ENCODE measurements around the gene TIPIN.
A peak's percentile ranks its signal among the peaks of the same experiment; 100 is the strongest.
"Not testable (repeated sequence)": the region's sequence is repeated elsewhere in the genome, so short reads cannot be mapped to it uniquely, and the experiment has no call there.

Gene TIPIN

GRCh38 chr15:66386204-66387123 lies 30.0 kb upstream of the TIPIN start, which contains the start of gene MAP2K1:
Gene MAP2K1, plus strand, starts transcription at chr15:66386912. Its CDS starts 436 bp downstream, at chr15:66387348.
- DNase-seq (ENCODE audit: low spot score): peak; percentile 97

- DNase-seq (ENCODE audit: low spot score): not testable (repeated sequence)
Observed at GRCh38 chr15:66381376-66381775, 24.9 kb upstream of the TIPIN start.

GRCh38 chr15:66378814-66379430 lies 22.4 kb upstream of the TIPIN start:
- no peak for DNase-seq (ENCODE audit: low spot score)

DNA sequence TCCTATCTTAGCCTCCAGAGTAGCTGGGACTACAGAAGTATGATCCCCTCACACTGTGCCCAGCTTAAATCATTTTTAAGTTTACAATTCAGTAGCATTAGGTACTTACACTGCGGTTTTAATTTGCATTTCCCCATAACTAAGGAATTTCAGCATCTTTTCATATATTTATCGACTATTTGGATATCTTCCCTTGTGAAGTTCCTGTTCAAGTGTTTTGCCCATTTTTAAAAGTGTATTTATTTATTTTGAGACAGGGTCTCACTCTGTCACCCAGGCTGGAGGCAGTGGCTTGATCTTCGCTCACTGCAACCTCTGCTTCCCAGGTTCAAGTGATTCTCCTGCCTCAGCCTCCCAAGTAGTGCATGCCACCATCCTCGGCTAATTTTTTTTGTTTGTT lies 17.7 kb upstream of the TIPIN start:
- no peak for DNase-seq (ENCODE audit: low spot score)

DNA sequence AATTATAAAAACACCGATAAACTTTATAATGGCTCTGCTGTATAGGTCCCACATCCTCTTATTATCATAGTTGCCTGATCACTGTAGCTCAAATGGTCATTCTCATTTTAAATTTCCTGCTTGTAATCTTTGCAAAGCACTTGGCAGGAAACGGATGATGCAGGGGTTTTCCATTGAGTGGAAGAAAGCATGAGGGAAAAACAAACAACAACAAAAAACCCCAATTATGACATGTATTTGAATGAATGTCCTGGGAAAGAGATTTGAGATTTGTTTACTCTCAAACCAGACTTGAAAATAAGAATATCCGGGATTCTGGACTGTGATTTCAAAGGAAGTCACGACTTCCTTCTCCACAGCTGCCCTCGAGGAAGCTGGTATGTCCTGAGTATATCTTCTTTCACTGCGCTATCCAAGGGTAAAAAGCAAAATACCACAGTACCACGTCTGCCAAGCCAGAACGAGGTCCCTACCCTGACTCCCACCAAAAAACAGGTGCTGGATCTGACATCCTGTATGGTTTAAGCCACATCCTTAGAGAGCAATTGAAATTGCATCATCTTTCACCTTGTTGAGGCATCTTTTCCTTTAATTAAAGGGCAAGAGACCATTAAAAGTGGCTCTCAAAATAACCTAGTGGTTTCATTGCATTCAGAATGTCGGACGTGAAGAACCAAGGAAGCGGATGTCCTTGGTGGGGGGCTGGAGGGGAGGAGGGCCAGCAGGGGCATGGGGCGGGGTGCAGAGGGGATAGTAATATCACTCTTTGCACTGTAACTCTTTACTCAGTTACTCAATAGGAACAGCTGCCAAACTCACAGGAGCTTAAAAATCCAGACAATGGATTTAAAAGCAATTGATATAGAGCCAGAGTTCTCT lies 13.5 kb upstream of the TIPIN start:
- peak; percentile 35 for DNase-seq (ENCODE audit: low spot score)

DNA sequence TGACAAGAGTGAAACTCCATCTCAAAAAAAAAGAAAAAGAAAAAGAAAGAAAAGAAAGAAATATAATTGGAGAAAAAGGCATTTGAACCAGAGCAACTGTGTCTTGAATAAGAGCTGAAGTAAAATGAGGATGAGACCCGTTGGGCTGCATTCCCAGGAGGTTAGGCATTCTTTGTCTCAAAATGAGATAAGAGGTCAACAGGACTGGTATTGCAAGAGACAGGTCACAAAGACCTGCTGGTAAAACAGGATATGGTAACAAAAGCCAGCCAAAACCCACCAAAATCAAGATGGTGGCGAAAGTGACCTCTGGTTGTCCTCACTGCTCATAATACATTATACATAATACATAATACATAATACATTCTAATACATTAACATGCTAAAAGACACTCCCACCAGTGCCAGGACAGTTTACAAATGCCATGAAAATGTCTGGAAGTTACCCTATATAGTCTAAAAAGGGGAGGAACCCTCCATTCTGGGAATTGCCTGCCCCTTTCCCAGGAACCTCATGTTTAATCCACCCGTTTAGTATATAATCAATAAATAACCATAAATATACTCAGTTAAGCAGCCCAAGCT lies 8.6 kb upstream of the TIPIN start:
- DNase-seq (ENCODE audit: low spot score): peak; percentile 15

GRCh38 chr15:66362776-66363175 lies 6.3 kb upstream of the TIPIN start:
- DNase-seq (ENCODE audit: low spot score): no peak

- not testable (repeated sequence) for DNase-seq (ENCODE audit: low spot score)
Observed at GRCh38 chr15:66361745-66362460, 5.4 kb upstream of the TIPIN start.

GRCh38 chr15:66359740-66360139 lies 3.3 kb upstream of the TIPIN start:
- no peak for DNase-seq (ENCODE audit: low spot score)

DNA sequence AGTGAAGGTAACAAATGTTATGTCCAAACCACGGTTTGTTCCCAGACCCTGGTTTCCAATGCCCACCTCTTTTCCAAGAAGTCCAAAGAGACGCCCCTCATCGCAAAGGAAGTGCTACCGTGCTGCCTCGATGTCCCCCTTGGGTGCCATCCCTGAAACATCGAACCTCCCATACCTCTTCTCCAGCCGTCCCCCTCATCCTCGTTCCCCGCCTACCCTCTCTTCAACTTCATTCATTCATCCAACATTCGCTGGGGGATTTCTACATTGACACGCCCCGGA lies 467 bp downstream of the TIPIN start:
- no peak for DNase-seq (ENCODE audit: low spot score)

GRCh38 chr15:66348530-66348929 lies 8.0 kb downstream of the TIPIN start:
- not testable (repeated sequence) for DNase-seq (ENCODE audit: low spot score)

DNA sequence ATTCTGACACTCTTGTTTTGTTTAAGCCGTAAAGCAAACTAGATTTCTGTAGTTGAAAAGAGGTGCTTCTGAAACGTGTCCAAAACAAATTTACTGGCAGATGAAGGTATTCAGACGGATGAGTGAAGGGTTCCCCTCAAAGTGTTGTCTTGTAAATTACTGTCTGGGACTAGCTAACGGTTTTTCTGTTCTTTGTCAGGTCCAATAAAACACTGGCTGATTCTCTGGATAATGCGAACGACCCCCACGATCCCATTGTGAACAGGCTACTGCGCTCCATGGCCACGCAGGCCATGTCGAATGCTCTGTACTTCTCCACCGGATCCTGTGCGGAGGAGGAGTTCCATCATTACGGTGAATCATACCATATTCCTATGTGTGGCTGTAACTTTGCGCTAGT lies 27.7 kb downstream of the TIPIN start:
- no peak for DNase-seq (ENCODE audit: low spot score)

- no peak for DNase-seq (ENCODE audit: low spot score)
Observed at GRCh38 chr15:66327736-66328135, 28.7 kb downstream of the TIPIN start.

GRCh38 chr15:66326051-66326450 lies 30.4 kb downstream of the TIPIN start:
- DNase-seq (ENCODE audit: low spot score): no peak

GRCh38 chr15:66323312-66323928 lies 33.1 kb downstream of the TIPIN start:
- no peak for DNase-seq (ENCODE audit: low spot score)

DNA sequence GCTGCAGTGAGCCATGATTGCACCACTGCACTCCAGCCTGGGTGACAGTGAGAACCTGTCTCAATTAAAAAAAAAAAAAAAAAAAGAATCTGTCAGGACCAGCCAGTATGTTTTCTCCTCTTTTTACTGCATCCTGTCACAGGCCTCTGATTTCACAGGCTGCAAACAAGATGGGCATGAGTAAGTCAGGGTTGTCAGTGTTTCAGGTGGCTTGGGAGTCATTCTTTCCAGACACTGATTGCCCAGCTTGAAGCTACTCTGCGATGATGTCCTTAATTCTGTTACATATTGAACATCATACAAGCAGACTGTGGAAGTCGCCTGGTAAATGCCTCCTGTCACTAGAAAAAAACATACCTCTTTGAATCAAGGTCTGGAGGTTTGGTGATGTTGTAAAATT lies 44.3 kb downstream of the TIPIN start:
- DNase-seq (ENCODE audit: low spot score): no peak

DNA sequence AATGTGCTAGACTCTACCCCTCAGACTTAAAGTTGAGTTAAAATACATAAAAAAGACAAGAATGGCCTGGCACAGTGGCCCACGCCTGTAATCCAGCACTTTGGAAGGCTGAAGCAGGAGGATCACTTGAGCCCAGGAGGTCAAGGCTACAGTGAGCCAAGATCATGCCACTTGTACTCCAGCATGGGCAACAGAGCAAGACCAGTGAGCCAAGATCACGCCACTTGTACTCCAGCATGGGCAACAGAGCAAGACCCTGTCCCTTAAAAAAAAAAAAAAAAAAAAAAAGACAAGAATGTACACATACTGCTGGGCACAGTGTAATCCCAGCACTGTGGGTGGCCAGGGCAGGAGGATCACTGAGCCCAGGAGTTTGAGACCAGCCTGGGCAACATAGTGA lies 45.7 kb downstream of the TIPIN start:
- DNase-seq (ENCODE audit: low spot score): no peak

DNA sequence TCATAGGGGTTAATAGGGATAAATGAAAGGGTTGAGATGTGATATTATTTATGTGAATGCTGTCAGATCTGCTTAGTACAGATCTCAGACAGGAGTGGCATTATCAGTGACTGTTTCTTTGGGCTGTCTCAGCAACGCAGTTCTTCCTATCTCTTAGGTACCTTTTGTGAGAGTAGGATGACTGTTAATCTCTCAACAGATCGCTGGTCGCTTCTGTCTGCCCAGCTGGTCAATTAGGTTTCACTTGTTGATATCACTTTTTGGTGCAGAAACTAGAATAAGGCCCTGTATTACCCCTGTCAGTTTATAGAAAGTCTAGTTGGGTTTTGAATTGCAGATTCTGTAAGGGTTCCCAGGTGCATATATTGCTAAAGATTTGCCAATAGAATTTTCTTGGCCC lies 46.7 kb downstream of the TIPIN start:
- no peak for DNase-seq (ENCODE audit: low spot score)

DNA sequence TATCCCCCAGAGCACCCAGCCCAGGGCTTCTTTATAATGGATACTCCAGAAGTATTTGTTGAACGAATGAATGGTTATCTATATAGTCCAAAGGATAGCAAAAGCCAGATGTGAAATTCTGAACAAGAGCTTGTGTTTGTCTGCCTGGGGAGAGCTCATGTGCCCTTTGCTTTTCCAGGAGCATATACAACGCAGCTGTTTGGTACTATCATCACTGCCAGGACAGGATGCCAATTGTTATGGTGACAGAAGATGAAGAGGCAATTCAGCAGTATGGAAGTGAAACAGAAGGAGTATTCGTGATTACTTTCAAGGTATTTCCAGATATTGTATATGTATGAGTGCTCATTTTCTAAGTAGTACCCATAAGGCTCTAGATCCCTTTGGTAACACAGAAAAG lies 48.0 kb downstream of the TIPIN start:
- DNase-seq (ENCODE audit: low spot score): no peak

GRCh38 chr15:66306381-66306780 lies 50.1 kb downstream of the TIPIN start:
- no peak for DNase-seq (ENCODE audit: low spot score)

DNA sequence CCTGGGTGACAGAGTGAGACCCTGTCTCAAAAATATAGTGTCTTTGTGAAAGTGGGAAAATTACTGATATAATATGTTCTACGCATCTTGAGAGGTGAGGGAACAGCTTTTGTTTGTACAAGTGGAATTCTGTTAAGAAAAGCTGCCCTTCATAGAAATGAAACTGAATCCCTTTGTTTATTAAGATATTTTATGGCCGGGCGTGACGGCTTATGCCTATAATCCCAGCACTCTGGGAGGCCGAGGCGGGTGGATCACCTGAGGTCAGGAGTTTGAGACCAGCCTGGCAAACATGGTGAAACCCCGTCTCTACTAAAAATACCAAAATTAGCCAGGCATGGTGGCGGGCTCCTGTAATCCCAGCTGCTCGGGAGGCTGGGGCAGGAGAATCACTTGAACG lies 52.1 kb downstream of the TIPIN start:
- not testable (repeated sequence) for DNase-seq (ENCODE audit: low spot score)
